ENCODE data around the gene SLC9A9. TPM values are rescaled to one million over a fixed set of nuclear protein-coding genes. Genes with fewer than 3 reads are reported as not detected.

Gene SLC9A9
- polyA plus RNA-seq, 1 experiment: 2.4 TPM

GRCh38 chr3:143228405-143228804, 619.9 kb downstream of the SLC9A9 start:
- H3K36me3 ChIP-seq (ENCODE audit: control insufficient read depth, insufficient read depth, low read length): no peaks in the 10 kb centered on the region
- no peaks in the 10 kb centered on the region for H3K27me3 ChIP-seq (ENCODE audit: control insufficient read depth, insufficient read depth, low read length)
- CTCF ChIA-PET: interaction anchor here (1.1 kb wide), 1 partner anchor 12 kb away, joined by 3 read pairs; no protein-coding TSS in a partner anchor
- POLR2A ChIA-PET: no interaction called here
- no peak for DNase-seq (ENCODE audit: low read depth)
- TF ChIP-seq CTCF (IDR thresholded peaks at IDR 0.05; ENCODE audit: insufficient read depth, low read depth, low read length): no peak
- H3K4me3 ChIP-seq (ENCODE audit: low read depth, low read length): no peak overlapping the region

- ChIA-PET POLR2A (no interaction called here), CTCF (interaction anchor here (0.6 kb wide), 1 partner anchor 16 kb away, joined by 3 read pairs; no protein-coding TSS in a partner anchor)
- Histone ChIP-seq H3K36me3 (ENCODE audit: control insufficient read depth, insufficient read depth, low read length) (no peaks in the 10 kb centered on the region), H3K27me3 (ENCODE audit: control insufficient read depth, insufficient read depth, low read length) (no peaks in the 10 kb centered on the region), H3K4me3 (ENCODE audit: low read depth, low read length) (no peak overlapping the region)
- DNase-seq (ENCODE audit: low read depth): no peak
- TF ChIP-seq CTCF (IDR thresholded peaks at IDR 0.05; ENCODE audit: insufficient read depth, low read depth, low read length): no peak
These were observed 621.5 kb downstream of the SLC9A9 start for GRCh38 chr3:143226678-143227291.

- H3K36me3 ChIP-seq (ENCODE audit: control insufficient read depth, insufficient read depth, low read length): no peaks in the 10 kb centered on the region
- TF ChIP-seq CTCF (IDR thresholded peaks at IDR 0.05; ENCODE audit: insufficient read depth, low read depth, low read length): no peak
- H3K27me3 ChIP-seq (ENCODE audit: control insufficient read depth, insufficient read depth, low read length): no peaks in the 10 kb centered on the region
- no peak for DNase-seq (ENCODE audit: low read depth)
- POLR2A ChIA-PET: no interaction called here
- CTCF ChIA-PET: no interaction called here
- no peak overlapping the region for H3K4me3 ChIP-seq (ENCODE audit: low read depth, low read length)
These were observed 623.6 kb downstream of the SLC9A9 start for GRCh38 chr3:143224716-143225115.

GRCh38 chr3:143222981-143223380, 625.3 kb downstream of the SLC9A9 start:
- Histone ChIP-seq H3K4me3 (ENCODE audit: low read depth, low read length) (no peak overlapping the region), H3K36me3 (ENCODE audit: control insufficient read depth, insufficient read depth, low read length) (no peaks in the 10 kb centered on the region), H3K27me3 (ENCODE audit: control insufficient read depth, insufficient read depth, low read length) (no peaks in the 10 kb centered on the region)
- TF ChIP-seq CTCF (IDR thresholded peaks at IDR 0.05; ENCODE audit: insufficient read depth, low read depth, low read length): no peak
- DNase-seq (ENCODE audit: low read depth): no peak
- ChIA-PET CTCF (interaction anchor here (1.3 kb wide), 1 partner anchor 11 kb away, joined by 4 read pairs; no protein-coding TSS in a partner anchor), POLR2A (no interaction called here)

- TF ChIP-seq CTCF (IDR thresholded peaks at IDR 0.05; ENCODE audit: insufficient read depth, low read depth, low read length): no peak
- ChIA-PET POLR2A (no interaction called here), CTCF (interaction anchor here (1.3 kb wide), 1 partner anchor 10 kb away, joined by 4 read pairs; no protein-coding TSS in a partner anchor)
- H3K4me3 ChIP-seq (ENCODE audit: low read depth, low read length): no peak overlapping the region
- no peak for DNase-seq (ENCODE audit: low read depth)
- no peaks in the 10 kb centered on the region for H3K27me3 ChIP-seq (ENCODE audit: control insufficient read depth, insufficient read depth, low read length)
- no peaks in the 10 kb centered on the region for H3K36me3 ChIP-seq (ENCODE audit: control insufficient read depth, insufficient read depth, low read length)
These were observed 625.8 kb downstream of the SLC9A9 start for GRCh38 chr3:143222505-143222904.
